Activated CD8-positive, alpha-beta memory T cell treated with anti-CD3 and anti-CD28 coated beads, Interleukin-2, amount 10 ng/mL, durations not matched to agents 7 days and 5 days (primary cell): ENCODE measurements around the gene CTBP2. TPM values are rescaled to one million over a fixed set of nuclear protein-coding genes. Genes with fewer than 3 reads are reported as not detected.
"Not testable (repeated sequence)": the region's sequence is repeated elsewhere in the genome, so short reads cannot be mapped to it uniquely, and the experiment has no call there.

Experiments used
- ATAC-seq: fragments of 150-1000 bp; cut with Tn5 transposase; one replicate; pipeline ENCODE4 v1.10.0; 2021; ENCODE audit warnings: moderate library complexity
- CTCF ChIA-PET: fragments of 350-600 bp; sonication (Branson Sonifier 250); formaldehyde crosslinking; loops from one replicate; lab custom pipeline; 2021; ENCODE audit warnings: antibody characterized with exemption; lab: Charles Lee
- DNase-seq: peaks from one replicate; pipeline ENCODE4 v3.0.0-alpha.2; 2020
- H3K27ac Mint-ChIP-seq: one replicate; pipeline ENCODE4 v1.8.0; 2021; ENCODE audit warnings: mild to moderate bottlenecking, mixed read lengths
- H3K27me3 Mint-ChIP-seq: one replicate; pipeline ENCODE4 v1.8.0; 2021; ENCODE audit warnings: mixed read lengths
- H3K36me3 Mint-ChIP-seq: one replicate; pipeline ENCODE4 v1.8.0; 2021; ENCODE audit warnings: mild to moderate bottlenecking, mixed read lengths
- H3K4me1 Mint-ChIP-seq: one replicate; pipeline ENCODE4 v1.8.0; 2021; ENCODE audit warnings: mixed read lengths
- H3K4me3 Mint-ChIP-seq: one replicate; pipeline ENCODE4 v1.8.0; 2021; ENCODE audit warnings: mild to moderate bottlenecking, moderate library complexity, mixed read lengths
- H3K9me3 Mint-ChIP-seq: one replicate; pipeline ENCODE4 v1.8.0; 2022; ENCODE audit warnings: low read depth, mixed read lengths
- total RNA-seq, 2 experiments: library from RNA; stranded (reverse); gene quantifications; one replicate each; pipeline ENCODE4 v1.2.3, GENCODE V29; 2021

CTBP2 gene
- total RNA-seq, 2 experiments from 2014 or later = 0.61 to 0.82 TPM

DNA sequence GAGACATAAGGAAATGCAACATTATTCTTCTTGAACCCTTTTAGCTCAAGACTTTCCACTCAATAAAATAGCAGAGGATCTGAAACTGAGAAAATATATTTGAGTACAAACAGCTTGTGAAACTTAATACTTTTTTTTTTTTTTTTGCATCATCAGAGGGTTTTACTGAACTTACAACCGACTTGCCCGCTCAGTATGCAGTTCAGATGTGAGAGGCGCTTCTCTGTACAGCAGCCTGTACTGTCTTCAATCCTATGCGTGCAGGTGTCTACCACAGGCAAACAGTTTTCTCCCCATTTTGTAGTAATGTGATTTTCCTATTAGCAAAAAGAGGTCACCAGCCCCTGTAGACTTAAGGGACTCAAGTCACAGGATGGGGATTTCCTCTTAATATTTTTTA lies 171.6 kb downstream of the CTBP2 start:
- H3K4me3 Mint-ChIP-seq, H3K4me1 Mint-ChIP-seq, H3K9me3 Mint-ChIP-seq, H3K27me3 Mint-ChIP-seq, H3K27ac Mint-ChIP-seq, CTCF ChIA-PET, ATAC-seq, DNase-seq: not testable (repeated sequence)
- H3K36me3 Mint-ChIP-seq = peaks cover 12% of the 10 kb centered on the region

- DNase-seq (no peak), ATAC-seq (no peak)
- Mint-ChIP-seq H3K4me3 (no peak overlapping the region), H3K9me3 (no peaks in the 10 kb centered on the region), H3K27ac (no peak overlapping the region), H3K4me1 (peaks cover 13% of the 10 kb centered on the region), H3K36me3 (peaks cover 21% of the 10 kb centered on the region), H3K27me3 (no peaks in the 10 kb centered on the region)
- CTCF ChIA-PET = no interaction called here
Measured at GRCh38 chr10:124987788-124988187, 172.6 kb downstream of the CTBP2 start.

DNA sequence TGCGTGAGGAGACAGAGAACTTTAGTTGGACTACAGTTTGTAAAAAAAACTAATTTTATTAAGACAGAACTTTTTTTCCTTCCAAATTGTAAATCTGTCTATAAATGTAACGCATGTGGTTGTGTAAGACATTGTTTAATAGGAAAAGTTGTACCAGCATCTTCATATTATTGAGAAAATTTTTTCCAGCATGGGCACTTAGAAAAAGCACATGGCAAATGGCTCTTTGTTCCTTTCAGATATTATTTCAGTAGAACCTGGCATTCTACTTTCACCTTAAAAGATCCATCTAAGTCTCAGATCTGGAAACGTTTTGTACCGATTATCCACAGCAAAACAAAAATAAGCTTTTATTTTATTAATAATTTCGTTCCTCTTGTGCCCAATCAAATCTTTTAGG lies 175.2 kb downstream of the CTBP2 start:
- H3K36me3 Mint-ChIP-seq = peaks cover 30% of the 10 kb centered on the region
- no peak for ATAC-seq
- CTCF ChIA-PET = no interaction called here
- peaks cover 14% of the 10 kb centered on the region for H3K4me1 Mint-ChIP-seq
- DNase-seq = no peak
- H3K27ac Mint-ChIP-seq = no peak overlapping the region
- H3K27me3 Mint-ChIP-seq = no peaks in the 10 kb centered on the region
- H3K4me3 Mint-ChIP-seq = no peak overlapping the region
- H3K9me3 Mint-ChIP-seq = no peaks in the 10 kb centered on the region

DNA sequence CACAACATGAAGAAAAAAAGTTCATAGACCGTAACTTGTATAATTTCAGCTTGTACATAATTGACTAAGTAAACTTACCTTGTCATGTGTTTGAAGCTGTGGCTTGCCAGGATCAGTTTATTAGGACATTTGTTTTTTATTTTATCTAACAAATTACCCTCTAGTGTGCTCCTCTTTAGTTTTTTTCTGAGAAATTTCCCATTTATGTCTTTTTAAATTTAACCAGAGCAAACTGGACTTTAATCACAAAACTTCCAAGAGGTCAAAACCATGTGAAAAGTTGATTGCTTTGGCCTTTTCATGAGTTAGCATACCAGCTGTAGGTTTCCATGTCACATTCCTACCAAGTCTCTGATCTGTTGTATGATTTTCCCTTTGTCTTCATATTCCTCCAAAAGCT lies 176.0 kb downstream of the CTBP2 start:
- ATAC-seq (no peak), DNase-seq (no peak)
- Mint-ChIP-seq H3K36me3 (peaks cover 30% of the 10 kb centered on the region), H3K4me3 (no peak overlapping the region), H3K27me3 (no peaks in the 10 kb centered on the region), H3K9me3 (no peaks in the 10 kb centered on the region), H3K27ac (no peak overlapping the region), H3K4me1 (peaks cover 14% of the 10 kb centered on the region)
- CTCF ChIA-PET = no interaction called here

DNA sequence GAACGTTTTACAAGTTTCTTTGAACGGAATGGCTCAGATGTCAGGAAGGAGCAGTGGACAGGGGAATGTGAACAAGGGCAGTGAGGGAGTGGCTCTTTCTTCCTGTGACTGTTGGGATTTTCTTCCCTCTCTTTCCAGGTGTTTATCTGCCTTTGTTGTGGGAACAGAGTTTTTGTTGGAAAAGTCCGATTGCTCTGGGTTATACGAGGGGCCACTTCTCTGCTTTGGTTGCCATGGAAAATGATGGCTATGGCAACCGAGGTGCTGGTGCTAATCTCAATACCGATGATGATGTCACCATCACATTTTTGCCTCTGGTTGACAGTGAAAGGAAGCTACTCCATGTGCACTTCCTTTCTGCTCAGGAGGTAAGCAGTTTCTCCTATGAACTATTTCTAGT lies 177.0 kb downstream of the CTBP2 start:
- H3K27me3 Mint-ChIP-seq = no peaks in the 10 kb centered on the region
- H3K4me1 Mint-ChIP-seq = peaks cover 14% of the 10 kb centered on the region
- no peak overlapping the region for H3K27ac Mint-ChIP-seq
- DNase-seq (no peak), ATAC-seq (no peak)
- H3K36me3 Mint-ChIP-seq = peaks cover 36% of the 10 kb centered on the region
- H3K4me3 Mint-ChIP-seq = no peak overlapping the region
- H3K9me3 Mint-ChIP-seq = no peaks in the 10 kb centered on the region
- CTCF ChIA-PET = interaction anchor here (1.8 kb wide), 1 partner anchor 9 kb away, joined by 5 read pairs; no protein-coding TSS in a partner anchor

DNA sequence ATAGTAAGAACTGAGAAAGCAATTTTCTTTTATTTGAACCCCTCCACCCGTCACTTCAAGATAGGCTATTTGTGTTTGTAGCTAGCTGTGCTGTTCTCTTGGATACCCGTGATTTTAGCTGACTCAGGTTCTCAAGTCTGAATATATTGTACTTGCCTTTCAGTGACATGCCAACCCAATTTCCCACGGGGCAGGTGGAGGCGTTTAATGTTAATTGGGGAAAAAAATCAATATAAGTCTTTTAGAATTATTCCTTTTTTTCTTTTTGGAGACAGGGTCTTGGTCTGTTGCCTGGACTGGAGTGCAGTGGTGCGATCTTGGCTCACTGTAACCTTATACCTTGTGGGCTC lies 182.0 kb downstream of the CTBP2 start:
- H3K27me3 Mint-ChIP-seq = no peaks in the 10 kb centered on the region
- peaks cover 31% of the 10 kb centered on the region for H3K36me3 Mint-ChIP-seq
- CTCF ChIA-PET = interaction anchor here (1.0 kb wide), 1 partner anchor 16 kb away, joined by 3 read pairs; no protein-coding TSS in a partner anchor
- H3K4me3 Mint-ChIP-seq = no peak overlapping the region
- H3K4me1 Mint-ChIP-seq = peaks cover 31% of the 10 kb centered on the region
- no peak for DNase-seq
- no peak overlapping the region for H3K27ac Mint-ChIP-seq
- H3K9me3 Mint-ChIP-seq = no peaks in the 10 kb centered on the region
- no peak for ATAC-seq

DNA sequence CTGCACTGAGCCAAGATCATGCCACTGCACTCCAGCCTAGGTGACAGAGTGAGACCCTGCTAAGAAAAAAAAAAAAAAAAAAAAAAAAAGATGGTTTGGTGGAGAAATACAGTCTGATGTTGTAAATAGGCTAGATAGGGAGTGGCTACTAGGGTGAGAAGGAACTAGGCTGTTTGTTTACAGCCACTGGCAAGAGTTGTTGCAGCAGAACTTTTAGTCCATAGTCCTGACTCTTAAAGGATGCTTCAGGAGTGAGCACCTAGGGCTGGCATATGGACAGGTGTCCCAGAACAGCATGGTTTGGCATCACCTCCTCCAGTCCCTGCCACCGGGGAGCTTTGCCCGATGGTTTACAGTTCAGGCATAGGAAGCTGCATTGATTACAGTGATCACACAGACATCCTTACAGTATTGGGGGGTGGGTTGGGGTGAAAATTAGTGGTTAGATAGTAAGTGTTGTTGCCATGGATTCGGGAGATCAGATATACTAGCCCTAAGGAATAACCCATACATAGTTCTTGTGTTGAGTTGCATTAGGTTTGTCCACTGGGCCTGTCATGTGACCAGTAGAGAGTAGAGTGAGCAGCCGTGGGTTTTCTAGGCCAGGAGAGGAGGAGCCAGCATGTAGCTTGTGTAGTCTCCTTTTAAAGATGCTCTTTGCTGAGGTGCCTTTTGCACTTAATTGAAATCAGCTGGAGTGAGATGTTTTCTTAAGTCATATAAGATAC lies 182.6 kb downstream of the CTBP2 start:
- no peak overlapping the region for H3K27ac Mint-ChIP-seq
- peaks cover 26% of the 10 kb centered on the region for H3K36me3 Mint-ChIP-seq
- no peaks in the 10 kb centered on the region for H3K27me3 Mint-ChIP-seq
- DNase-seq (no peak), ATAC-seq (no peak)
- CTCF ChIA-PET = interaction anchor here (1.0 to 3.6 kb wide), 2 partner anchors 14 to 16 kb away, joined by 3 to 9 read pairs; no protein-coding TSS in a partner anchor
- no peak overlapping the region for H3K4me3 Mint-ChIP-seq
- H3K9me3 Mint-ChIP-seq = no peaks in the 10 kb centered on the region
- peaks cover 25% of the 10 kb centered on the region for H3K4me1 Mint-ChIP-seq

- DNase-seq (no peak), ATAC-seq (no peak)
- Mint-ChIP-seq H3K4me3 (no peak overlapping the region), H3K9me3 (no peaks in the 10 kb centered on the region), H3K27ac (no peak overlapping the region), H3K4me1 (peaks cover 24% of the 10 kb centered on the region), H3K27me3 (no peaks in the 10 kb centered on the region), H3K36me3 (peaks cover 25% of the 10 kb centered on the region)
- CTCF ChIA-PET = interaction anchor here (3.6 kb wide), 1 partner anchor 15 kb away, joined by 9 read pairs; no protein-coding TSS in a partner anchor
Measured at GRCh38 chr10:124977161-124977560, 183.2 kb downstream of the CTBP2 start.

- CTCF ChIA-PET = interaction anchor here (0.8 to 3.6 kb wide), 3 partner anchors 16 to 23 kb away, joined by 3 to 9 read pairs (median 4); no protein-coding TSS in a partner anchor
- DNase-seq = peak; percentile 62
- Mint-ChIP-seq H3K9me3 (no peaks in the 10 kb centered on the region), H3K4me3 (no peak overlapping the region), H3K27me3 (no peaks in the 10 kb centered on the region), H3K27ac (peak overlapping the region; percentile 48), H3K36me3 (peaks cover 18% of the 10 kb centered on the region), H3K4me1 (peaks cover 32% of the 10 kb centered on the region)
- peak; percentile 82 for ATAC-seq
Measured at GRCh38 chr10:124975977-124976514, 184.3 kb downstream of the CTBP2 start.

- no peaks in the 10 kb centered on the region for H3K27me3 Mint-ChIP-seq
- H3K27ac Mint-ChIP-seq = no peak overlapping the region
- peaks cover 39% of the 10 kb centered on the region for H3K4me1 Mint-ChIP-seq
- CTCF ChIA-PET = interaction anchor here (3.6 kb wide), 1 partner anchor 18 kb away, joined by 9 read pairs; no protein-coding TSS in a partner anchor
- peaks cover 17% of the 10 kb centered on the region for H3K36me3 Mint-ChIP-seq
- DNase-seq (no peak), ATAC-seq (no peak)
- no peak overlapping the region for H3K4me3 Mint-ChIP-seq
- H3K9me3 Mint-ChIP-seq = no peaks in the 10 kb centered on the region
Measured at GRCh38 chr10:124974131-124974530, 186.2 kb downstream of the CTBP2 start.

DNA sequence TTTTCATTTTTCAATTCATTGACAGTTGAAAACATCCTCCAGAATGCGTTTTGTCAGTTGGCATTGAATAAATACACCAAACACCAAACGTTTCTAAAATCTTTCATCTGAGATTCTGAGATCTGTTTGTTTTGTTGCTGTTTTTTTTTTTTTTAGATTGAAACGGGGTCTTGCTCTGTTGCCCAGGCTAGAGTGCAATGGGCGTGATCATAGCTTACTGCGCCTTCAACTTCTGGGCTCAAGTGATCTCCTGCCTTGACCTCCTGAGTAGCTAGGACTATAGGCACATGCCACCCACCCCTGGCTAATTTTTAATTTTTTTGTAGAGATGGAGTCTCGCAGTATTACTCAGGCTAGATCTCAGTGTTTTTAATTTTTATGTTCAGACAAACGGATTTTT lies 187.7 kb downstream of the CTBP2 start:
- peaks cover 34% of the 10 kb centered on the region for H3K4me1 Mint-ChIP-seq
- no peak overlapping the region for H3K27ac Mint-ChIP-seq
- H3K27me3 Mint-ChIP-seq = no peaks in the 10 kb centered on the region
- no peak overlapping the region for H3K4me3 Mint-ChIP-seq
- CTCF ChIA-PET = interaction anchor here (2.5 kb wide), 1 partner anchor 10 kb away, joined by 7 read pairs; no protein-coding TSS in a partner anchor
- peaks cover 21% of the 10 kb centered on the region for H3K36me3 Mint-ChIP-seq
- DNase-seq (no peak), ATAC-seq (no peak)
- no peaks in the 10 kb centered on the region for H3K9me3 Mint-ChIP-seq

GRCh38 chr10:124971276-124971675 lies 189.1 kb downstream of the CTBP2 start:
- Mint-ChIP-seq H3K4me1 (peaks cover 22% of the 10 kb centered on the region), H3K27me3 (no peaks in the 10 kb centered on the region), H3K27ac (peak overlapping the region; percentile 15), H3K9me3 (no peaks in the 10 kb centered on the region), H3K4me3 (no peak overlapping the region), H3K36me3 (peaks cover 28% of the 10 kb centered on the region)
- CTCF ChIA-PET = interaction anchor here (0.7 to 2.5 kb wide), 3 partner anchors 9 to 1783 kb away, joined by 3 to 7 read pairs (median 3); no protein-coding TSS in a partner anchor
- ATAC-seq (no peak), DNase-seq (no peak)

GRCh38 chr10:124967255-124967654 lies 193.1 kb downstream of the CTBP2 start:
- H3K27ac Mint-ChIP-seq = no peak overlapping the region
- DNase-seq = no peak
- peaks cover 14% of the 10 kb centered on the region for H3K4me1 Mint-ChIP-seq
- CTCF ChIA-PET = no interaction called here
- no peak for ATAC-seq
- H3K9me3 Mint-ChIP-seq = no peaks in the 10 kb centered on the region
- peaks cover 17% of the 10 kb centered on the region for H3K36me3 Mint-ChIP-seq
- no peaks in the 10 kb centered on the region for H3K27me3 Mint-ChIP-seq
- H3K4me3 Mint-ChIP-seq = no peak overlapping the region

GRCh38 chr10:124966008-124966407 lies 194.4 kb downstream of the CTBP2 start:
- CTCF ChIA-PET = no interaction called here
- ATAC-seq (no peak), DNase-seq (no peak)
- Mint-ChIP-seq H3K4me3 (no peak overlapping the region), H3K4me1 (peaks cover 14% of the 10 kb centered on the region), H3K36me3 (peaks cover 17% of the 10 kb centered on the region), H3K27me3 (no peaks in the 10 kb centered on the region), H3K9me3 (no peaks in the 10 kb centered on the region), H3K27ac (no peak overlapping the region)
